Stimulated activated CD4-positive, alpha-beta T cell treated with anti-CD3 and anti-CD28 coated beads, Interleukin-4, amount 100 ng/mL, for 4 hours (primary cell): Measurements from ENCODE around the gene CCDC196.
"Not testable (repeated sequence)": the region's sequence is repeated elsewhere in the genome, so short reads cannot be mapped to it uniquely, and the experiment has no call there.

Experiments
- DNase-seq, 2 experiments: peaks; one replicate each; pipeline ENCODE4 v3.0.0-alpha.2; 2020

CCDC196 gene

DNA sequence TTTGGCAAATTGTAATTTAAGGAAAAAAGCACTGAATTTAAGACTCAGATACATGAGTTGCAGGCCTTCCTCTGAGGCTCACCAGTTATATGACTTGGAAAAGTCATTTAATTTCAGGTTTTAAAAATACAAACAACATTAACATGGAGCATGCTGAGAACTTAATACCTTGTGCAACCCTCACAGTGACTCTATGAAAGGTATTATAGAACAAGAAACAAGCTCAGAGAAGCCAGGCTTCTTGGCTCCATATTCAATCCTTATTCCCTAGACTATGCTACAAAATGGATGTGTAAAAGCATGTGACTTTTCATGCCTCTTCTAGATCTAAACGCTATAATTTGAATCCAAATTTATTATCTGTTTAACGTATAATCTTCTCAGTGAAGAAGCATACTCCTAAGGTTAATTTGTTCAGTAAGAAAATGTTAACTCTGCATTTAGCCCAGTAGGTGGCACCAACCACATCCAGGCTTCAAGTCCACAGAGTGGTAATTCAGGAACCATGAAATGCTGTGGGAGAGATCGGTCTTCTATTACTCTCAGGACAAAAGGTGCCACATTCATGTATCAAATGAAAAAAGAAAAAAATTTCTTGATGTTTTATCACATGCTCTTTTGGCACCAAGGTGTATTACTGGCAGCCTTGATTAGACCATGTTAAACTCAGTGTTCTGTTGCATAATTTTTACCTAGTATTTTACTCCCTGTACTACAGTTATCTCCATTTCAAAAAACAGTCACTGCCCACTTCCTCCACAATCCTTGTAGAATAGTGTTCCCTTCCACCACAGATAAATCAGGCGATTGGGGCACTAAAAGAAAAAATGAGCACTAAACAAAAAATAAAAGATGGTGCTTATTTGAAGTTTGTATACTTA, 9.3 kb downstream of the CCDC196 start:
- peak in 1 of 2 experiments; percentile 24 for DNase-seq

DNA sequence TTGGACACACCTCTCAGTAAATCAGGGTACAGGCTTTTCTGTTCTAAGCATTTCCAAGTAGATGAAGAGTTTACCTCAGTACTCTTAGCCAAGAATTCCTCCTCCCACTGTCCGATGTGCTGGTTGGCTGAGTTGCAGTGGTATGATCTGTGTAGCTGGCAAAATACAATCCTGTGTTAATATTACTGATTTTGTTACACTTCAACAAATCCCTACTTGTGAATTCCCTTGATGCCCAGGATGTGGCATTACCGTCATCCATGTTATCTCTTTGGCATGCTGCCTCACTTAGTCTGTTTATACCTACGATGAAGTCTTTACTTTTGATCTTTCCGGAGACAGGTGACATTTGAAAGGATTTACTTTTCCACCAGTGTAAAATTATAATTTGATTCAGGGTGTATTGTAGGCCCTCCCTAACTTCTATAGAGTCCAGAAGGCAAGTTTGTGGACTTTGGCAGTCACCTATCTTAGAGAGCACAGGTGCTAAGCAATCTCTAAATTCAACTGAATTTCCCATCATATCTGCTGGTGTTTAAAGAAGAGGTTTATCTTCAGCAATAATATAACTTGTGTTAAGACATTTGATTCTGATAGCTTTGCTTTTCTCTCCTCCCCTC, 10.1 kb downstream of the CCDC196 start:
- DNase-seq, result no peak

DNA sequence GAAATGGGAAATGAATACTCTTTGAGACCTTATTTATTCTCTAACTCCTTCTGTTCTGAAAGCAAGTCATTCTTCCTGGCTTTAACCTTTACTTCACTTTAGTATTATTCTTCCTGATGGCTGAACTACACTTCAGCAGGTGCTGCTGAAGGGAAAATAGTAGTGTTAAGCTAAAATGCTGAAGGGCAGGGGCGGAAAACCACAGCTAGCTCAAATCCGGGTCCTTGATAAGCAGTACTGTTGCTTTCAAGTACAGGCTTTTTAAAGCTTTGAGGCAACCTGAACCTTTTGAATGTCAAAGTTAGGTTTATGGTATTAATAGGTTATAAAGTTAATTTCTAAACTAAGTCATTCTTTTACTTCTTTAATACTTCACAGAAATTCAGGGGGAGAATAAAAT, 10.7 kb downstream of the CCDC196 start:
- no peak for DNase-seq

DNA sequence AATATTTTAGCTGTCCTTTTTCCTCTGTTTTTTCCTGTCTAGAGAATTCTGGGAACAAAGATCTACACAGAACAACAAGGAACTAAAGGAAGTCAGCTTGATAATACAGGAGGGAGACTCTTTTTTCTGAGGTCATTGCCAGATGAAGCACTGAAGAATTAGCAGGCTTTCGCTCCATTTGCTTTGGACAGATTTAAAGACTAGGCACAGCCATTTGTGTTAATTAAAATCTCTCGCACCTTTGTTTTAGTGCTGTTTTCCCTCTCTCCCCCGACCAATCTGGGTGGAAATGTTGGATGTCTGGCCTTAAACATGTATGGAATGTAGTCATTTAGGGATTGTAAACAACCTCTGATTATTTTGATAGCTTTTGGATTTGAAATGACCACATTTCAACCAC, 12.1 kb downstream of the CCDC196 start:
- DNase-seq, result no peak

DNA sequence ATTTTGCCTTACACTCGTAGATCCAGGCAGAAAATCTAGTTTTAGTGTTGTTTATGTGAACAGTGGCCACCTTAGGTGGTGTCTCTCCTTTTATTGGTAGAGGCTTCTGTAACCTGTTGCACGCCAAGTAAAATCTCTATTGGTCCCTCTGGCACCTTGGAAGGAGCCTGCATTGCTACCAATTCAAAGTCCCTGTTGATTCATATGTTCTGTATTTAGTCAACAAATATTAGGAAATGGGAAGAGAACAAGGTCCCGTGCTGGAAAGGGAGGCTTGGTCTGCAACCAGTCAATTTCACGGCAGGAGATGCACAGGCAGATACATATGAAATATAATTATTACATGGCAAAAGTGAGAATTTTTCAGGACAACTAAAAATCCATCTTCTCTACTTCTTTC, 15.4 kb downstream of the CCDC196 start:
- DNase-seq, result no peak

DNA sequence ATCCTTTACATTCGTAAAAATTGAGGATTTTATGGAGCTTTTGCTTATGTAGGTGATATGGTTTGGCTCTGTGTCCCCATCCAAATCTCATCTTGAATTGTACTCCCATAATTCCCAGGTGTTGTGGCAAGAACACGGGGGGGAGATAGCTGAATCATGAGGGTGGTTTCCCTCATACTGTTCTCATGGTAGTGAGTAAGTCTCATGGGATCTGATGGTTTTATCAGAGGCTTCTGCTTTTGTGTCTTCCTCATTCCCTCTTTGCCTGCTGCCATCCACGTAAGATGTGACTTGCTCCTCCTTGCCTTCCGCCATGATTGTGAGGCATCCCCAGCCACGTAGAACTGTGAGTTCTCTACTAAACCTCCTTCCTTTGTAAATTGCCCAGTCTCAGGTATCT, 16.7 kb downstream of the CCDC196 start:
- not testable (repeated sequence) for DNase-seq

DNA sequence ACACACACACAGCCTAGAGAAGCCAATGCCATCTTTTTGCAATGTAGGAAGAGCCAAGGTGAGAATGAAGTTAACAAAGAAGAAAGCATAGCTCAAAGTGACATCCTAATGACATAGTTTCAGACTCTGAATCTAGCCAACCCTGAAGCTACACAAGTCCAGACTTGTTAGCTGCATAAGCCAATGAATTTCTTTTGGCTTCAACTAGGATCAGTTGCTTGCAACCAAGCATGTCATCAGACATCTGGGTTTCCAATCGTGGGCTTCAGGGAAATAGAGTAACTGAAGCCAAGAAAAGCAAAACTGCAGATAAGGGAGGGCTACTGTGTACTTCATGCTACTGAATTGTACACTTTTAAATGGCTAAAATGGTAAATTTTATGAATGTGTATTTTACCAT, 17.4 kb downstream of the CCDC196 start:
- no peak for DNase-seq

DNA sequence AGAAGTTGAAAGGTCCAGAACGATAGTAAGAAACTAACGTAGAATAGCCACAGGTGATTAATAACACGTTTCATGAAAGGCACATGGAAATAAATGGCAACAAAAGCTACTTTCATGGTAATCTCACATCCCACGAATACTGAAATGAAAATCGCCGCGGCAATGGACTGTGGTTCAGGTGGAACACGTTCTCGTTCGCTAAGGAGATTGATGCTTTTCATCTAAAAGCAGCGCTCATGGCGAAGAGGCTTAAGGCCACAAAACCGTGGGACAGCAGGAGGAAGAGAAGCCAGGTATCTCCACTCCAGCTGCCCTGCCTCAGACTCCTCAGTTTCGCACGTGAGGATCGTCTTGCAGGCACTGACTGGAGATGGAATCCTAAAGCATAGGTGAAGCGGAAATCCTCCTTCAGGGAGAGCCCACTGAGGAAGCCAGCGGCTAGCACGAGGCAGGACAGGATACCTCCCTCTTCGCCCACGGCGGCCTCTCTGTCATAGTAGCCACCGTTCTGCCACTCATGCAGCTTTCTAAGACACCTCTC, 21.1 kb downstream of the CCDC196 start:
- no peak for DNase-seq

DNA sequence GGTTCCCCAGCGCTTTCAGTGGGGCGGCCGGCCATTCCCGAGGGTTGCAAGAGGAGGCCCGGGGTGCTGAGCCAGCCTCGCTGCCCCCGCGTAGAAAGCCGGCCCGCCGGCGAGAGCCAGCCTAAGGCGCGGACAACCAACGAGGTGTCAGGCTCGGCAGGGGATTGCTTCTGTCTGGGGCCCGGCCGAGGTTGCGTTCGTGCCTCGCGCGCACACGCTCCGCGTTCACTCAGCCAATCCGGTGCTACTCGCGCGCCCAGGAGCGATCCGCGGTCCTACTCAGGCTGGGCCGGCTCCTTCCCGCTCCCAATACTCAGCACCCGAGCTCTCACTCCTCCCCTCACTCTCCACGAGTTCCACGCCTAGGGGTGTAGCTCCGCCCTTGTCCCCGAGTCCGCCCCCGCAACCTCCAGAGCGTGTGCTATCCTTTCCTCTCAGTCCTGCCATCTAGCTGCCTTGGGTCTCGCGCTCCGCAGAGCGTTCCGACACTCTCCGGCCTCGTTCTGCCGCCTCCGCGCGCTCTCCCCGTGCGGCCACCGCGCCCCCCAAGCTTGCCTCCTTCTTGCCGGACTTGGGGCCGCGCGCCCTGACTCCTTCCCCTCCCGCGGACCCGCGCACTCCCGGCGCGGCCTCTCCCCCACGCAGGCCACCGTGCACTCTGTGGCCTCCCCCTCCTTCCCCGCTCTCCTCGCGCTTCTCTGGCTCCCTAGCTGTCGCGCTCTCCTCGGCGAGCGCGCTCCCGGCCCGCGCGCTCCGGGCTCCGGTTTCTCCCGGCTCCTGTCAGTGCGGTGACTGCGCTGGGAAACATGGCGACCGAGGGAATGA, 21.8 kb downstream of the CCDC196 start, which contains the start of gene GPHN:
Gene GPHN (plus strand): TSS at position 426 of the 825 bp plus-strand sequence.
- DNase-seq, result peak; percentile 84 to 89

DNA sequence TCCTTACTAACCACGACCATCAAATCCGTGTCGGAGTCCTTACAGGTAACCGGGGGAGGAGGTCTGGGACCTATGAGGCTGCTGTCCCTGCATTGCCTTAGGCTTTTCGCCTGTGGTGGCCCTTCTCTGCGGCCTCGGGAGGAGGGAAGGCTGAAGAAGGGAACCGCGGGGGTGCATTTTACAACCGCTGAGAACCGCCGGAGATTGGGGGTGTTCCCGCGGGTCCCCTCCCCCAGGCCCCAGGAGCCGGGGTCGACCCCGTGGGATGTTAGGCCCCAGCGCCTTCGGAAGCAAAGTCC, 22.3 kb downstream of the CCDC196 start:
- no peak for DNase-seq

DNA sequence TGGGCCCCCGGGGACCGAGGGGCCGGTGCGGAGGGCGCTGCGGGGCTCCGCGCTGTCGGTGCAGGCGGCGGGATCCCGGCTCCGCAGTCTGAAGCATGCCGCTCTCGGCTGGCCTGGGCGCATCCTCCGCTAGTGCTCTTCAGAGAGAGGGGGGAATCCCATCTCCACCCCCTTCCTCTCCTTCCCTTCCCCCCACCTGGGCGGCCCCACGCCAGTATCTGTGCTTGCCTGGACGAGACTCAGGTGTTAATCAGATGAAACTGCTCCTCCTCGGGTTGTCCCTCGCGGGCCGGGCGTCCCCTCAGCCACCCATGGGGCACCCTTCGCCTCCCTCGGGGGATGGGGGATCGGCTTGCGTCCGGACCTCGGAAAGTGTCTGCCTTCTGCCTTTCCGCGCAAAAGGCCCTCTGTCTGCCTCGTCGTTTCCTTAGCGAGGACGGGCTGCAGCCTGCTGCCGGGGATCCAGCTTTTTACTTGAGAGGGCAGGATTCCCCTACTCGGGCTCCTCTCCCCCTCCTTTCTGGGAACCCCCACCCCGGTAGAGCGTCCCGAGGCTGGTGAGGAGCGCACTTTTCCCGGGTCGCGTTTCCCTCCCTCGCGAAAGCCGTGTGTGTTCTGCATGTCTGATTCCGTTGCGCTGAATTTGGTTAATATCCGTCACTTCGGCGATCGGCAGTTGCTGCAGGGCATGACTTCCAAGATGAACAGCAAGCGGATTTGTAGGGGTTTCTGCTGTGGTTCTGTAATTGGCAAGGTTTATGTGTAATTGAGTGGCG, 22.9 kb downstream of the CCDC196 start:
- DNase-seq, result peak; percentile 49 to 52

DNA sequence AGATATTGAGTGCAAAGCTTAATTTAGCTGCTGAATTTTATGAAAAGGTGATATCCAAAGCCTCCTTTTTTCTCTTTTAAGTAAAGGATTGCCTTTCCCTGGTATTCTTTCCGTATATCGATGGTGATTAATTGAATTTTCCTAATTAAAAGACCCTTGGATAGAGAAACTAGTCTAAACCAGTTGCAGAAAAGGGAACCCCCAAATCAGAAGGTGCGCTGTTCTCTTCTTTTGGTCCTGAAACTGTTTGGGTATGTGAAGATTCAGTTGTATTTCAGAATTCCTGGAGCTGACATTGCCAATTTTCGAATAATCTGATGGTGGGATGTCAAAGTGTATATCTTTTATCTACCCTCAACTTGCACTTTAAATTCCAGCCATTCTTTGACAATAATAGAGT, 23.7 kb downstream of the CCDC196 start:
- DNase-seq, result no peak

DNA sequence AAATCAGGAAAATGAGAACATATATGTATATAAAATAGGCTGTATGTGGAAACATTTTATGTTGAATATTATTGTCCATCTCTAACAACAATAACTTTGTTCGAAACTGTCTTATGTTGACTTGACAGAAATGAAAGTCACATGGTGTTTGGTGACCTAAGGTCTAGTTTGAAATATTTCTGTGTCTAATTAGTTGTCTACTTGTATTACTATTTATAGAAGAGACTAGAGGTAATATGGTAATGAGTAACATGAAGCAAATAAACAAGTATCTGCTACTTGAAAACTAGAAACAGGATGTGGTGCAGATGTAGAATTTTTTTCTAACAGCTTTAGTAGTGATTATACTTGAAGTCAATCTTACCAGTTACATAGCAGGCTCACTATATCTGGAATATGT, 25.7 kb downstream of the CCDC196 start:
- DNase-seq, result no peak

DNA sequence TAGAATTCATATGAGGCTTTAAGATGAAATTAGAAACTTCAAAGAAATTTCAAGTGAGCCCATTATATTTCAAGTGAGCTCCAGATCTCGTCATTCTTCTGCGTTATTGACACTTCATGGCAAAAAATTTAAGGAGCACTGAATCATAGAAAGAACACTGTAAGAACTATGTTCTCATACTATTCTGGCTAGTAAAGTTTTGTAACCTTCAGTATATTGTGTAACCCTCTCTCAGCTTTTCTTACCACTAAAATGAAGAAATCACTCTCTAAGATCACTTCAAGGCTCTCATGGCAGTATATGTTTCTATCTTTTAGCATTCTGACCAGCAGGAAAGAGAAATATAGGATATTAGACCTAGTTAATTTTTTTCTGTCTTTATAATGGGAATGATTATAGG, 28.0 kb downstream of the CCDC196 start:
- no peak for DNase-seq

DNA sequence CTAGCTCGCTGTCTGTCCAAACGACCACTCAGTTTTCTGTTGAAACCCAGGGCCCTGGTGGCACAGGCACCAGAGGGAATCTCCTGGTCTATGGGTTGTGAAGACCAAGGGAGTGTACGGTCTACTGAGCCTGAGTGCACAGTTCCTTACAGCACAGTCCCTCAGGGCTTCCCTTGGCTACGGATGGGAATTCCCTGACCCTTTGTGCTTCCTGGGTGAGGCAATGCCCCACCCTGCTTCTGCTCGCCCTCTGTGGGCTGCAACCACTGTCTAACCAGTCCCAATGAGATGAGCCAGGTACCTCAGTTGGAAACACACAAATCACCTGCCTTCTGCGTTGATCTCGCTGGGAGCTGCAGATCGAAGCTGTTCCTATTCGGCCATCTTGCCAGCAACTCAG, 44.4 kb downstream of the CCDC196 start:
- no peak for DNase-seq

DNA sequence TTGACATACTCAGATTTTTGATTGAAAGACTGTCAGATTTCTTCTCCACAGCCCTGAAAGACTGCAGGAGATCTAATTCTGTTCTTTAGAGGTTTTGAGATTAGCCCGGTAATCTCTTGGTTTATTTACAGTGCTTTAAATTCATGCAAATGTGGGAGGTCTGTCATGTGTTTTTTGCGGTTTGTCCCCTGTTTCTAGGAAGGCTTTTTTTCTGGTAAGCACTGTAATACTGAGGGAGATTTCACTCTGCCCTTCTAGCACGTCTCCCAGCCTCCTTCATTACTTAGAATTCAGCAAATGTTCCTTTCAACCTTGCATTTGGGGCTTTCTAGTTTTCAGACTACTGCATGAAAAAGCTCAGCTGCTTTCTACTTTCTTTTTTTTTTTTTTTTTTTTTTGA, 52.9 kb downstream of the CCDC196 start:
- DNase-seq, result no peak

DNA sequence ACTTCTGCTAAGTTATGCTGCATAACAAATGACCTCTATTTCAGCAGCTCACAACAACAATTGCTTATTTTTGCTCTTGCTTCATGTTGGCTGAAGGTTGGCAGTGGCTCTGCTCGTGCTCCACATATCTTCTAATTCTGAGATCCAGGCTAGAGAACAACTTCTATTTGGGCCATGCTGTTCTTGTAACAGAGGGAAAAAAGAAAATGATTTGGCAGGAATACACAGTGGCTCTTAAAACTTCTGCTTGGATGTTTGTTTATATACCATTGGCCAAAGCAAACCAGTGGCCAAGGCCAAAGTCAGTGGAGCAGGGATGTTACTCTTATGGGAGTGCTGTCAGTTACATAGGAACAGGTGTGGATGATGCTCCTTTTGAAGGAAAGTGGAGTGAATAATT, 53.9 kb downstream of the CCDC196 start:
- no peak for DNase-seq

DNA sequence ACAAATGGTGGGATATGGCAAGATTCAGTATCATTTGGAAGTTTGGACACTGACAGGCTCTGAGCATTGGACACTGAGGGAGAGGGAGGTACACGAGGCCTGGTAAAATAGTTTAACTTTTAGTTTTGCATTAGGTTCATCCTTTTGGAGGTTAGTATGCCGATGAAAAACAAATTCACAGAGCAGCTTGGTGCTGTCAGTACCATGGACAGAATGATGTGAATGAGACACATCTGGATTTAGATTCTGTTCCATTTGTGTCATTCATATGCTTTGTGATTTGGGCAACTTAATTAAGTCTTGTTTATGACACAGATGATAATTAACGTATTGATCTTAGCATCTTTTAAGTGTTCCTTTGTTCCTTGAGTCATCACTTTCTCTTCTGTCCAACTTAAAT, 55.5 kb downstream of the CCDC196 start:
- no peak for DNase-seq

DNA sequence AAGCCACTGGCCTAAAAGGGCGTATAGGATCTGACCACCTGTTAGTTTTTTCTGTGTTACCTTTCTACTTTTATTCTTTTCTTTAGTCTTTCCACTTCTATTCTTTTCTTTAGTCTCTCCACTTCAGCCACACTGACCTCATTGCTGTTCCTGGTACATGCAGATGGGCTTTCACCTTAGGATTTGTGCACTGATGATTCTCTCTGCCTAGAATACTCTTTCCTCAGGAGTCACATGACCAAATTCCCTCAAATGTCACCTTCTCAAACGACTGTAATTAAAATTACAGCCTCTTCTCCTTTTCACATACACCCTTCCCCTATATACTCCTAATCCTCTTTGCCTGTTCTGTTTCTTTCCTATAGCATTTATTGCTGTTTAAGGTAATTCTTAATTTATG, 57.8 kb downstream of the CCDC196 start:
- DNase-seq, result no peak

DNA sequence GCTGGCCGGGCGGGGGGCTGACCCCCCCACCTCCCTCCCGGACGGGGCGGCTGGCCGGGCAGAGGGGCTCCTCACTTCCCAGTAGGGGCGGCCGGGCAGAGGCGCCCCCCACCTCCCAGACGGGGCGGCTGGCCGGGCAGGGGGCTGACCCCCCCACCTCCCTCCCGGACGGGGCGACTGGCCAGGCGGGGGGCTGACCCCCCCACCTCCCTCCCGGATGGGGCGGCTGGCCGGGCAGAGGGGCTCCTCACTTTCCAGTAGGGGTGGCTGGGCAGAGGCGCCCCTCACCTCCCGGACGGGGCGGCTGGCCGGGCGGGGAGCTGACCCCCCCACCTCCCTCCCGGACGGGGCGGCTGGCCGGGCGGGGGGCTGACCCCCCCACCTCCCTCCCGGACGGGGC, 59.0 kb downstream of the CCDC196 start:
- not testable (repeated sequence) for DNase-seq

DNA sequence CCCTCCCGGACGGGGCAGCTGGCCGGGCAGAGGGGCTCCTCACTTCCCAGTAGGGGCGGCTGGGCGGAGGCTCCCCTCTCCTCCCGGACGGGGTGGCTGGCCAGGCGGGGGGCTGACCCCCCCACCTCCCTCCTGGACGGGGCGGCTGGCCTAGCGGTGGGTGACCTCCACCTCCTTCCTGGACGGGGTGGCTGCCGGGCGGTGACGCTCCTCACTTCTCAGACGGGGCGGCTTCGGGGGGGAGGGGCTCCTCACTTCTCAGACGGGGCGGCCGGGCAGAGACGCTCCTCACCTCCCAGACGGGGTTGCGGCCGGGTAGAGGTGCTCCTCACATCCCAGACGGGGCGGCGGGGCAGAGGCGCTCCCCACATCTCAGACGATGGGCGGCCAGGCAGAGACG, 59.6 kb downstream of the CCDC196 start:
- DNase-seq, result not testable (repeated sequence)
